HUES6 (cell line): ENCODE measurements around the gene GLIPR1L1.

Source experiments
- H3K27ac ChIP-seq: 2 replicates; pipeline ENCODE4 v1.7.0; 2013; ENCODE audit warnings: low read depth, mild to moderate bottlenecking, low read length, inconsistent platforms
- H3K27me3 ChIP-seq: 2 replicates; pipeline ENCODE4 v1.6.1; 2013; ENCODE audit warnings: low read length; ENCODE audit not compliant: control insufficient read depth, insufficient read depth
- H3K36me3 ChIP-seq: 2 replicates; pipeline ENCODE4 v1.6.1; 2013; ENCODE audit warnings: low read length; ENCODE audit not compliant: control insufficient read depth, insufficient read depth
- H3K4me1 ChIP-seq: 2 replicates; pipeline ENCODE4 v1.6.1; 2013; ENCODE audit warnings: low read length; ENCODE audit not compliant: control insufficient read depth, insufficient read depth
- H3K4me3 ChIP-seq: 2 replicates; pipeline ENCODE4 v1.5.1; 2013; ENCODE audit warnings: low read depth, low read length
- H3K9ac ChIP-seq: one replicate; pipeline ENCODE4 v1.6.1; 2013; ENCODE audit warnings: mild to moderate bottlenecking, low read length
- H3K9me3 ChIP-seq: 2 replicates; pipeline ENCODE4 v1.6.1; 2013; ENCODE audit warnings: low read depth, low read length; ENCODE audit not compliant: control insufficient read depth, insufficient read depth

Gene GLIPR1L1

GRCh38 chr12:75350413-75350812 is 15.9 kb downstream of the GLIPR1L1 start:
- H3K27ac ChIP-seq: no peak overlapping the region
- no peaks in the 10 kb centered on the region for H3K36me3 ChIP-seq
- H3K9me3 ChIP-seq: peaks cover 5% of the 10 kb centered on the region; the same call in 1 of the 2 replicates
- H3K9ac ChIP-seq: no peak overlapping the region
- no peak overlapping the region for H3K4me3 ChIP-seq
- H3K4me1 ChIP-seq: no peaks in the 10 kb centered on the region
- no peaks in the 10 kb centered on the region for H3K27me3 ChIP-seq

- no peaks in the 10 kb centered on the region for H3K36me3 ChIP-seq
- H3K4me3 ChIP-seq: no peak overlapping the region
- H3K9me3 ChIP-seq: peaks cover 10% of the 10 kb centered on the region; the same call in 1 of the 2 replicates
Observed at GRCh38 chr12:75354011-75354410, 19.5 kb downstream of the GLIPR1L1 start.

GRCh38 chr12:75360920-75361319 is 26.4 kb downstream of the GLIPR1L1 start:
- H3K9me3 ChIP-seq: peaks cover 23% of the 10 kb centered on the region
- no peaks in the 10 kb centered on the region for H3K27me3 ChIP-seq
- peaks cover 4% of the 10 kb centered on the region for H3K36me3 ChIP-seq
- no peak overlapping the region for H3K27ac ChIP-seq
- H3K4me3 ChIP-seq: no peak overlapping the region
- H3K9ac ChIP-seq: no peak overlapping the region
- peaks cover 10% of the 10 kb centered on the region for H3K4me1 ChIP-seq

More at GRCh38 chr12:75354011-75354410, 19.5 kb downstream of the GLIPR1L1 start:
- Histone ChIP-seq H3K4me1 (no peaks in the 10 kb centered on the region), H3K27me3 (no peaks in the 10 kb centered on the region), H3K27ac (no peak overlapping the region), H3K9ac (no peak overlapping the region)

GRCh38 chr12:75361408-75361807 is 26.9 kb downstream of the GLIPR1L1 start:
- H3K27ac ChIP-seq: no peak overlapping the region
- H3K4me1 ChIP-seq: peaks cover 14% of the 10 kb centered on the region
- no peak overlapping the region for H3K4me3 ChIP-seq
- H3K9ac ChIP-seq: no peak overlapping the region
- peaks cover 22% of the 10 kb centered on the region for H3K9me3 ChIP-seq
- H3K36me3 ChIP-seq: peaks cover 4% of the 10 kb centered on the region
- no peaks in the 10 kb centered on the region for H3K27me3 ChIP-seq

GRCh38 chr12:75364919-75365318 is 30.4 kb downstream of the GLIPR1L1 start:
- Histone ChIP-seq H3K27me3 (no peaks in the 10 kb centered on the region), H3K4me3 (no peak overlapping the region), H3K27ac (no peak overlapping the region), H3K36me3 (peaks cover 4% of the 10 kb centered on the region), H3K9ac (no peak overlapping the region), H3K9me3 (peaks cover 20% of the 10 kb centered on the region), H3K4me1 (peaks cover 20% of the 10 kb centered on the region)

- Histone ChIP-seq H3K27me3 (no peaks in the 10 kb centered on the region), H3K36me3 (peaks cover 12% of the 10 kb centered on the region), H3K9me3 (0 out of 2 replicates have a peak, but pooled peaks cover 7% of the 10 kb centered on the region), H3K4me1 (peaks cover 20% of the 10 kb centered on the region), H3K9ac (peak overlapping the region; percentile 60), H3K4me3 (peak overlapping the region; percentile 59), H3K27ac (peak overlapping the region; percentile 75; the same call in 1 of the 2 replicates)
Observed at GRCh38 chr12:75366629-75367028, 32.2 kb downstream of the GLIPR1L1 start.

- Histone ChIP-seq H3K36me3 (peaks cover 9% of the 10 kb centered on the region; the same call in 1 of the 2 replicates), H3K9ac (no peak overlapping the region), H3K27ac (no peak overlapping the region), H3K4me3 (no peak overlapping the region), H3K9me3 (0 out of 2 replicates have a peak, but pooled peaks cover 2% of the 10 kb centered on the region), H3K27me3 (no peaks in the 10 kb centered on the region), H3K4me1 (no peaks in the 10 kb centered on the region; the same call in none of the 2 replicates)
Observed at GRCh38 chr12:75374971-75375370, 40.5 kb downstream of the GLIPR1L1 start.

GRCh38 chr12:75378354-75378753 is 43.9 kb downstream of the GLIPR1L1 start:
- Histone ChIP-seq H3K9ac (no peak overlapping the region), H3K27ac (no peak overlapping the region), H3K36me3 (no peaks in the 10 kb centered on the region), H3K4me3 (no peak overlapping the region), H3K4me1 (no peaks in the 10 kb centered on the region; the same call in none of the 2 replicates), H3K9me3 (0 out of 2 replicates have a peak, but pooled peaks cover 2% of the 10 kb centered on the region), H3K27me3 (no peaks in the 10 kb centered on the region)

GRCh38 chr12:75389061-75389460 is 54.6 kb downstream of the GLIPR1L1 start:
- H3K9ac ChIP-seq: no peak overlapping the region
- H3K27me3 ChIP-seq: no peaks in the 10 kb centered on the region
- H3K4me3 ChIP-seq: no peak overlapping the region
- no peak overlapping the region for H3K27ac ChIP-seq
- H3K4me1 ChIP-seq: 0 out of 2 replicates have a peak, but pooled peaks cover 3% of the 10 kb centered on the region
- no peaks in the 10 kb centered on the region for H3K36me3 ChIP-seq
- H3K9me3 ChIP-seq: no peaks in the 10 kb centered on the region

GRCh38 chr12:75389706-75390105 is 55.2 kb downstream of the GLIPR1L1 start:
- Histone ChIP-seq H3K4me1 (0 out of 2 replicates have a peak, but pooled peaks cover 3% of the 10 kb centered on the region), H3K4me3 (no peak overlapping the region), H3K27ac (no peak overlapping the region), H3K27me3 (no peaks in the 10 kb centered on the region), H3K9me3 (no peaks in the 10 kb centered on the region), H3K36me3 (no peaks in the 10 kb centered on the region), H3K9ac (no peak overlapping the region)

- H3K4me3 ChIP-seq: peak overlapping the region; percentile 48
- H3K9me3 ChIP-seq: no peaks in the 10 kb centered on the region
- H3K9ac ChIP-seq: no peak overlapping the region
- no peak overlapping the region for H3K27ac ChIP-seq
- H3K4me1 ChIP-seq: 0 out of 2 replicates have a peak, but pooled peaks cover 3% of the 10 kb centered on the region
- H3K27me3 ChIP-seq: no peaks in the 10 kb centered on the region
- H3K36me3 ChIP-seq: no peaks in the 10 kb centered on the region
Observed at GRCh38 chr12:75390156-75390898, 55.9 kb downstream of the GLIPR1L1 start.
